ENCODE results near the gene CMIP. TPM values are rescaled to one million over a fixed set of nuclear protein-coding genes. Genes with fewer than 3 reads are reported as not detected.

The CMIP gene
- total and polyA plus RNA-seq, 3 donors from 2014 or later: 34.9 to 72.5 (median 42.0) TPM

GRCh38 chr16:81657224-81657623 lies 212.6 kb downstream of the CMIP start:
- no peak for TF ChIP-seq POLR2A (IDR thresholded peaks at IDR 0.05)
- no peak for TF ChIP-seq CTCF (IDR thresholded peaks at IDR 0.05)

GRCh38 chr16:81657781-81658180 lies 213.2 kb downstream of the CMIP start:
- no peaks in the 10 kb centered on the region for H3K36me3 ChIP-seq (ENCODE audit: low read depth, missing control alignments)
- TF ChIP-seq POLR2A (IDR thresholded peaks at IDR 0.05) (no peak), CTCF (IDR thresholded peaks at IDR 0.05) (no peak)
- intact Hi-C loops (cut with DNase I; ENCODE audit: low total_unique reads): no loop called here

More at GRCh38 chr16:81657224-81657623, 212.6 kb downstream of the CMIP start:
- Histone ChIP-seq H3K4me1 (peaks cover 7% of the 10 kb centered on the region), H3K27me3 (no peaks in the 10 kb centered on the region), H3K4me3 (no peak overlapping the region), H3K9me3 (no peaks in the 10 kb centered on the region), H3K36me3 (ENCODE audit: low read depth, missing control alignments) (no peaks in the 10 kb centered on the region), H3K27ac (peak overlapping the region; percentile 3 to 63)
- 34 to 51% methylated on average over 8 of the region's 8 CpGs for WGBS, 2 donors
- intact Hi-C loops (cut with DNase I; ENCODE audit: low total_unique reads): no loop called here
- no peak for DNase-seq

GRCh38 chr16:81658373-81658772 lies 213.8 kb downstream of the CMIP start:
- Histone ChIP-seq H3K4me3 (no peak overlapping the region), H3K27me3 (no peaks in the 10 kb centered on the region), H3K4me1 (peaks cover 7% of the 10 kb centered on the region), H3K36me3 (ENCODE audit: low read depth, missing control alignments) (no peaks in the 10 kb centered on the region), H3K9me3 (no peaks in the 10 kb centered on the region), H3K27ac (peak overlapping the region in 1 of 2 donors; percentile 63)
- TF ChIP-seq CTCF (IDR thresholded peaks at IDR 0.05) (no peak), POLR2A (IDR thresholded peaks at IDR 0.05) (no peak)
- no peak for DNase-seq
- intact Hi-C loops (cut with DNase I; ENCODE audit: low total_unique reads): no loop called here
- 83 to 88% methylated on average over 4 of the region's 4 CpGs for WGBS, 2 donors

More at GRCh38 chr16:81657781-81658180, 213.2 kb downstream of the CMIP start:
- H3K4me1 ChIP-seq: peaks cover 7% of the 10 kb centered on the region
- H3K4me3 ChIP-seq: no peak overlapping the region
- 44 to 55% methylated on average over 13 of the region's 13 CpGs for WGBS, 2 donors
- peak; percentile 77 for DNase-seq
- H3K27me3 ChIP-seq: no peaks in the 10 kb centered on the region
- H3K9me3 ChIP-seq: no peaks in the 10 kb centered on the region
- H3K27ac ChIP-seq: peak overlapping the region in 1 of 2 donors; percentile 63

- no peak for DNase-seq
- TF ChIP-seq POLR2A (IDR thresholded peaks at IDR 0.05) (no peak), CTCF (IDR thresholded peaks at IDR 0.05) (no peak)
- Histone ChIP-seq H3K9me3 (no peaks in the 10 kb centered on the region), H3K27me3 (no peaks in the 10 kb centered on the region), H3K4me1 (peaks cover 9% of the 10 kb centered on the region), H3K4me3 (no peak overlapping the region), H3K36me3 (ENCODE audit: low read depth, missing control alignments) (no peaks in the 10 kb centered on the region), H3K27ac (no peak overlapping the region)
- 89 to 95% methylated on average over 2 of the region's 2 CpGs for WGBS, 2 donors
- intact Hi-C loops (cut with DNase I; ENCODE audit: low total_unique reads): no loop called here
Observed at GRCh38 chr16:81659249-81659648, 214.6 kb downstream of the CMIP start.

GRCh38 chr16:81661082-81661481 lies 216.5 kb downstream of the CMIP start:
- 75 to 83% methylated on average over 6 to 14 of the region's 14 CpGs for WGBS, 2 donors
- H3K36me3 ChIP-seq (ENCODE audit: low read depth, missing control alignments): no peaks in the 10 kb centered on the region

More at GRCh38 chr16:81661082-81661481, 216.5 kb downstream of the CMIP start:
- peak overlapping the region in 1 of 2 donors; percentile 35 for H3K27ac ChIP-seq
- no peaks in the 10 kb centered on the region for H3K27me3 ChIP-seq
- no peak for DNase-seq
- H3K9me3 ChIP-seq: no peaks in the 10 kb centered on the region
- TF ChIP-seq POLR2A (IDR thresholded peaks at IDR 0.05): no peak
- TF ChIP-seq CTCF (IDR thresholded peaks at IDR 0.05): no peak
- intact Hi-C loops (cut with DNase I; ENCODE audit: low total_unique reads): no loop called here
- H3K4me3 ChIP-seq: no peak overlapping the region
- peaks cover 13% of the 10 kb centered on the region for H3K4me1 ChIP-seq
